NCI-H2227 (cell line): ENCODE results near the gene RMND5A.

Experiments used
- DNase-seq: peaks from one replicate; lab custom pipeline; 2025; ENCODE audit not compliant: unreplicated experiment; lab: John Stamatoyannopoulos, UW

The RMND5A gene

DNA sequence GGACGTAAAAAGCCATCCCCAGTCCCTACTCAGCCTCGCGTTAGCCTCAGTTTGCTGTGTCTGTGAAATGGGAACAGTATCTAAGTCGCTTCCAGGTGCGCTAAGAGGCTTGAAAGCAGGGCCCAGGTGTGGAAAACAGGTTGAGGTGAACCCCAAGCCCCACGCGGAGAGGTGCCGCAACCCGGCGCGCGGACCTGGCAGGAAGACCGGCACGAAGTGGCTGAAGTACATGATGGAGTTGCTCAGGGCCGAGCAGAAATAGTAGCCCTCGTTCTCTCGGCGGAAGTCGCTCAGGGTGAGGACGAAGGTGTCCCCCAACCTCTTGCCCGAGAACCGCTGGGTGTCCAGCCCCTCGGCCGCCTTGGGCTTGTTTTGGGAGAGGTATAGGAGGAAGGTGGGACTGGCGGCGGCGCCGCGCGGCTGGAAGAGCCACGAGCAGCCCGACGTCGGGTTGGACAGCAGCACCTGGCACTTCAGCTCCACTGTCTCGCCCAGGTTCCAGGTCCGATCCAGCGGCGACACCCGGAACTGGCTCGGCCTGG is 70.1 kb downstream of the RMND5A start:
- DNase-seq, result peak; percentile 31

DNA sequence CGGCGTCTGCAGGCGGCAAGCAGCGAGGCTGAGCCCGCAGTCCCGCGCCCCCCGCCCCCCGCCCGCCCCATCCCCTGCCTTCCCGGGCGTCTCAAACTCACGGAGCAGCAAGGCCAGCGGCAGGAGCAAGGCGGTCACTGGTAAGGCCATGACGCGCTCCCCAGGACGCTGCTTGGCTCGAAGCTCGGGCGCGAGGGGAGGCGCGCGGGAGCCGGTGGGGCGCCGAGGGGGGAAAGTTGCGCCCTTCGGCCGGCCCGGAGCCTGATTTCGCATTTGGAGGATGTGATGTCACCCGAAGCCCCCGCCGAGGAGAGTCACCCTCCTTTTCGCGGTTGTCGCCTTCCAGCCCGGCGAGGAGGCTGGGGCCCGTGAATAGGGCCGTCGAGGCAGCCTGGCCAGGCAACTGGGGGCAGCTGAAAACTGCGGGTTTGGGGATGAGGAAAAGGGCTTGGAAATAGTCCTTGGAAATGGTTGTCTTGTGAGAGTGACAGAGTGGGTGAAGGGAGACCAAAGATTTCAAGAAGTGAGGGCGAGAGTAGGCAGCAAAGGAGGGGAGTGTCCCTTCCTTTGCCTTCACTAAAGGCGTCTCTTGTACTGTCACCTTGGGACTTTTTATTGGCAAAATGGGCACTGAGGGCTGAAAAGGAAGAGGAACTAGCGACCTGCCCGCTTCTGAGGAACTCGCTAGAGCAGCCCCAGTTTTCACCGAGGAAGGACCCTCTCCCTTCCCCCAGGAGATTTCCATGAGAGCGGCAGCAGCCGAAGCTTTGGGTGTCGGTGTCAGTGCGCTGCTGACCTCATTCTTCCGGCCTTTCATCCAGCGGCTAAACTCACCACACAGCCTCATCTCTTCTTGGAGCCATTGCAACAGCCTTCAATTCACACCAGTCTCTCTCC is 70.8 kb downstream of the RMND5A start, which contains the start of gene CD8A:
Gene CD8A (minus strand): TSS at position 238 of the 897 bp plus-strand sequence. CDS start 88 bp downstream, at position 150.
- DNase-seq, result no peak

DNA sequence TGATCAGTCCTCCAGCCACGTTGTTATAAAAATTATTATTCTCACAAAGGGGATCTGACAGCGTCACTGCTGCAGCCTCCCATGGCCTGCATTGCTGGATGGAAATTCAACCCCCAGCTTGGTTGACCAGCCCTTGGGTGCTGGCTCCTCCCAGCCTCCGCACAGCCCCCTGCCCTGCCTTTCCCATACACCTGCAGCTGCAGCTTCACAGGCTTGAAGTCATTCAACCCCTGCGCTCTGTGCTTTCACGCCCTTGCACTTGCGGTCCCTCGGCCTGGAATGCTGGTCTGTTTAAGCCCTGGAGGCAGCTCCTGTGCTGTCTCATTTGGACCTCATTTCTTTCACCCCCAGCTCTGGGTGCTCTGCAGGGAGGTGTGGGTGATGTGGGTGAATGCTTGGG is 71.5 kb downstream of the RMND5A start:
- no peak for DNase-seq

GRCh38 chr2:86793752-86794151 is 73.7 kb downstream of the RMND5A start:
- DNase-seq, result no peak

- no peak for DNase-seq
Observed at GRCh38 chr2:86794861-86795260, 74.8 kb downstream of the RMND5A start.

GRCh38 chr2:86800856-86801567 is 80.9 kb downstream of the RMND5A start:
- no peak for DNase-seq

GRCh38 chr2:86806059-86806857 is 86.2 kb downstream of the RMND5A start:
- peak; percentile 21 for DNase-seq

DNA sequence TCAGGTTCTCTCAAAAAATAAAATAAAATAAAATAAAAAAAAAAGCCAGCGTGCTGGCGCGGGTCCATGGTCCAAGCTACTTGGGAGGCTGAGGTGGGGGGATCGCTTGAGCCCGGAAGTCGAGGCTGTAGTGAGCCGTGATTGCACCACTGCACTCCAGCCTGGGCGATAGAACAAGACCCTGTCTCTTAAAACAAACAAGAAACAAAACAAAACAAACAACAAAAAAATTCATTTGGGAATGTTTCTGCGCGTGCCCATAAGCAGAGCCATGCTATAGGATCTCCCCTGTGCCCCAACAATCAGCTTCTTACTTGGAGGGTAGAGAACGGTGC is 87.0 kb downstream of the RMND5A start:
- no peak for DNase-seq

DNA sequence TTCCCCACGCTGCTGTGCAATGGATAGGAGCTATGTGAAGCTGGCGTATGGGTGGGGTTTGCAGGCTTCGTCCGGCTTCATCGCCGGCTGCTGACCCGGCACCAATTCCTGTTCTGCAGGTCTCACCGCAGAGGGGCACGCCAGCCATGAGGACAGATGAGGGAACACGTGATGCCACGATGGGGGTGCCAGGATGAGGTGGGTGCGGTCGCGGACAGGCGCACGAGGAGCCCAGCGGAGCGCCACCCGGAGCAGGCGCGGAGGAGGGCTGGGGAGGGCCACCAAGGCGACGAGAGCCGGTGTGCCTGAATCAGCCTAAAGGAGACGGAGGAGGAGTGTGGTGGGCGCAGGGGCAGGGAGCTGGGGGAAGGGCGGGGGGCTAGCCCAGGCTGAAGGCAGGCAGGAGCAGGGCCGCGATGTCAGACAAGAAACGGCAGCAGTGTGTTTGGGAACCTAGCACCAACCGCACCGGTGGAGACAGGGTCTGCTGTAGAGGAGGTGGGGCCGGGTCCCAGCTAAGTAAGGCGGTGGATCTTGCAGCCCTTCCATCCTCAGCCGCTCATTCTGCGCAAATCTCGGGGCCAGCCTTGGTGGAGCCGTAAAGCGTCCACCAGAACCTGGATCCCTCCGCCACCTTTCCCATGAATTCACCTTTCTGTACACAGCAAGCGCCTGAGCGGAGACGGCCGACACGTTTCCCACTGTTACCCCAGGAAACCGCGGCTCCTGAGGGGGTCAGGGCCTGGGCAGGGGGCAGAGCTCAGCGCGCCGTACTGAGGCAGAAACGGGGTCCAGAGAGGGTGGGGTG is 87.6 kb downstream of the RMND5A start:
- DNase-seq, result peak; percentile 90

- DNase-seq, result peak; percentile 93
Observed at GRCh38 chr2:86808315-86809161, 88.4 kb downstream of the RMND5A start.

DNA sequence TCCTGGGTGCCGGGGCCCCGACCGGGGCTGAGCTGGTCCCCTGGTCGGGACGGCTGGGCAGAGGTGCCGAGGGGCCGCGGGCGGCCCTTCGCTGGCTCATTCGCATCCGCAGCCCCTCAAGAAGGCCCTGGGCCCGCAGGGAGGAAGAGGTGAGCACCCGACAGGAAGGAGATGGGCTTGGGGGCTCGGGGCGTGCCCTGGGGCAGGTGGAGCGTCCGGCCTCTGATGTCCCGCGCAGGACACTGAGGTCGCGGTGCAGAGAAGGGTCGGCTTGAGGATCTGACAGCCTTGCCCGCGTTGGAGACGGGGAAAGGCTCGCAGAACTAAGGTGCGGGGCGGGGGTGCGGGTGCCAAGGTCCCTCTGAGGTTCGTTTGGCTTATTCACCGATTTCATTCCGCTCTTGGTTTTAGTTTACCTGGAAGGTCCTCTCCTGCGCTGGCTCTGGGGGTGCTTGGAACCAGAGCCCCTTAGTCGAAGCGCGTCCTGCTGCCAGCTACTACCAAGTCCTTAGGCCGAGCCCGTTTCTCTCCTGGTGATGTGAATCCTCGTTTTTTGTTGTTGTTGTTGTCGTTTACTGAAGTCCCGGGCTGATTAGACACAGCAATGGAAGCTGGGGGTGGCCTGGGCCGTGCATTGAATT is 89.5 kb downstream of the RMND5A start:
- no peak for DNase-seq

GRCh38 chr2:86815611-86816010 is 95.5 kb downstream of the RMND5A start:
- no peak for DNase-seq

DNA sequence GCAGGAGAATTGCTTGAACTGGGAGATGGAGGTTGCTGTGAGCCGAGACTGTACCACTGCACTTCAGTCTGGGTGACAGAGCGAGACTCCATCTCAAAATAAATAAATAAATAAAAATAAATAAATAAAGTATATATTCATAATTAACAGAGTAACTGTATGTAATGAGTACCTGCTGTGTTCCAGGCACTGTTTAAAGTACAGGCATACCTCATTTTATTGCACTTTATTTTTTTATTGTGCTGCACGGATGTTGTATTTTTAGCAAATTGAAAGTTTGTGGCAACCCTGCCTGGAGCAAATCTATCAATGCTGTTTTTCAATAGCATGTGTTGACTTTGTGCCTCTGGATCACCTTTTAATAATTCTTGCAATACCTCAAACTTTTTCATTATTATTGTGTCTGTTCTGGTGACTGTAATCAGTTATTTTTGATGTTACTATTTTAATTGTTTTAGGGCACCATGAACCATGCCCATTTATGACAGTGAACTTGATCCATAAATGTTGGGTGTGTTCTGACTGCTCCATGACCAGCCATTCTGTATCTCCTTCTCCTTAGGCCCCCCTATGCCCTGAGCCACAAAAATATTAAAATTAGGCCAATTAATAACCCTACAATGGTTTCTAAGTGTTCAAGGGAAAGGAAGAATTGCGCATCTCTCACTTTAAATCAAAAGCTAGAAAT is 98.2 kb downstream of the RMND5A start:
- no peak for DNase-seq

DNA sequence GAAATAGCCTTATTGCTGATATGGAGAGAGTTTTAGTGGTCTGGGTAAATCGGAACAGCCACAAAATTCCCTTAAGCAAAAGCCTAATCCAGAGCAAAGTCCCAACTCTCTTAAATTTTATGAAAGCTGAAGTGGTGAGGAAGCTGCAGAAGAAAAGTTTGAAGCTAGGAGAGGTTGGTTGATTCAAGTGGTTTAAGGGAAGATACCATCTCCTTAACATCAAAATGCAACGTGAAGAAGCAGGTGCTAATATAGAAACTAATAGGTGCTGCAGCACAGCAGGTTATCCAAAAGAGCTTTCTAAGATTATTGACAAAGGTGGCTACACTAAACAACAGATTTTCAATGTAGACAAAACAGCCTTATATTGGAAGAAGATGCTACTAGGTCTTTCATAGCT is 98.9 kb downstream of the RMND5A start:
- DNase-seq, result no peak

DNA sequence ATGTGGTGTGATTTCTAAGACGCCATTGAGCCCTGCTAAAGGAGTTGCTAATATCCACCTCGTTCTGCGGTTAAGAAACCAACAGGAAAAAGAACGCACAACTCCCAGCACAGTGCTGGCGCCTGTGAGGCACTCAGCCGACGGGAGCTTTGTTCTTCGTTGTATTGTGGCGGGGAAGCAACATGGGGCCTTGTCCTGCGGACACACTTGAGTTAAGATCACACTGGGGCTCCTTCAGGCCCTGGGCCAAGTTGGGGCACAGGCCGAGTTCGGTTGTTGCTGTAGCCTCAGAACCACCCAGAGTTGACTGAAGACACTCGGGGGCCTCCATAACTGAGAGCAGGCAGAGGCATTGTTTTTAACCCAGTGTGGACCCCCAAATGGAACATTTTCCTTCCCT is 101.2 kb downstream of the RMND5A start:
- DNase-seq, result no peak

DNA sequence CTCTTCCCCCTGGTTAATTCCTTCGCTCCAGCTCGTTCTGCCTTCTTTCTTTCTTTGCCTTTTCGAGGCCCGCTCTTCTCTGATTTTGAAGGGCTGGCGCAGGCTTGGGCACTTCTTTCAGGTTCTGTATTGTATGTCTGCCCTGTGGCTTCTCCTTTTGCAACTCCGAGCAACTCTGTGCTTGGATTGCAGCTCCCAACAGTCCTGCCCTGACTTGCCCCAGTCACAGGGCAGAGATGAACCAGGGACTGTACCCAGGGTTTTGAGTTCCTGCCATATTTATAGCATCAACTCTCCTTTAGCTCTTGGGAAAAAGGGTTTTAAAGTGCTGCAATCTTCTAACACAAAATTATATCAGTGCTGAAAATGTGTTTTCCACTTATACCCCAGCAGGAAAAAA is 101.8 kb downstream of the RMND5A start:
- no peak for DNase-seq

DNA sequence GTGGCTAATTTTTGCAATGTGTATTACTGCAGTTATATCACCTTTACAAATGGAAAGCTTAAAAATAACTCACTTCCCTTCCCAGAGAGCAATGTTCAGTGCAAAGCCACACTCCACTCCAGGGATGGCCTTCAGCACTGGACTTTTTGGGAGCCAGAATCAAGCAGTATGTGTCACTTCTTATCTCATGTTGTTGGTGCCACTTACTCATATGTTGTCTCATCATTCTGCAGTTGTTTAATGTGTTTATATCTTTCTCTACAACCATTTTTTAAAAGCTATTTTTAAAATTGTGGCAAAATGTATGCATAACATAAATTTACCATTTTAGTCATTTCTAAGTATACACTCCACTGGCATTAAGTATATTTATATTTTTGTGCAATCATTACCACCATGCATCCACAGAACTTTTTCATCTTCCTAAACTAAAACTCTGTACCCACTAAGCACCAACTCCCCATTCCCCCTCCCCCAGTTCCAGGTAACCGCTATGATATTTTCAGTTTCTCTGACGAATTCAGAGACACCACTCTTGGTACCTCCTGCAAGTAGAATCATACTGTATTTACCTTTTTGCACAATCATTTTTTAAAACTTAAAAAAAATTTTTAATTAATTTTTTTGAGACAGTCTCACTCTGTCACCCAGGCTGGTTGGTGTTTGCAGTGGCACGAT is 102.7 kb downstream of the RMND5A start:
- no peak for DNase-seq
